SK-N-SH (cell line): Measurements from ENCODE around the gene CPEB4. TPM values are rescaled to one million over a fixed set of nuclear protein-coding genes. Genes with fewer than 3 reads are reported as not detected.

ENCODE experiments used
- CTCF ChIA-PET: fragments of 300-600, 350-600 bp; formaldehyde crosslinking; extraction: SDS; loops from one replicate; lab custom pipeline; 2021; lab: Yijun Ruan, JAX
- POLR2A ChIA-PET: fragments of 350-600 bp; sonication (Branson Sonifier 250); formaldehyde crosslinking; extraction: SDS; loops from one replicate; lab custom pipeline; 2020; ENCODE audit warnings: antibody characterized with exemption, inconsistent platforms; lab: Yijun Ruan, JAX
- DNase-seq: peaks from one replicate; pipeline ENCODE4 v3.0.0; 2012
- H2AFZ ChIP-seq: fragments of 200-600 bp; sonication (generic); 2 replicates; pipeline ENCODE4 v1.8.1; 2016; ENCODE audit warnings: antibody characterized with exemption, mild to moderate bottlenecking, low read depth
- H3F3A ChIP-seq: fragments of 200-600 bp; sonication (generic); replicated peaks from 2 replicates; pipeline ENCODE3; 2016; ENCODE audit warnings: antibody characterized with exemption, mild to moderate bottlenecking; ENCODE audit not compliant: insufficient read depth
- H3K27ac ChIP-seq, 2 experiments: fragments of 200-500 bp in 1 of 2; fragments of 200-600 bp in 1 of 2; sonication (Bioruptor generic) in 1 of 2; sonication (generic), shearing (Covaris generic) in 1 of 2; 2 replicates each; pipeline versions ENCODE4 v1.5.1 to v1.6.1; 2014 to 2016; ENCODE audit warnings: low read depth in 2 of 2, inconsistent platforms in 1 of 2, low read length in 1 of 2, mild to moderate bottlenecking in 1 of 2, mixed read lengths in 1 of 2
- H3K27me3 ChIP-seq: fragments of 200-600 bp; sonication (generic), shearing (Covaris generic); 2 replicates; pipeline ENCODE4 v1.6.1; 2016; ENCODE audit warnings: mixed run types; ENCODE audit not compliant: insufficient read depth
- H3K36me3 ChIP-seq, 2 experiments: fragments of 200-500 bp in 1 of 2; fragments of 200-600 bp in 1 of 2; sonication (Bioruptor generic) in 1 of 2; sonication (generic) in 1 of 2; replicated peaks in 1 of 2; 2 replicates each; pipeline versions ENCODE3 to v1.5.1; 2014 to 2016; ENCODE audit warnings: low read length in 1 of 2, mild to moderate bottlenecking in 1 of 2; ENCODE audit not compliant: insufficient read depth in 2 of 2, control insufficient read depth in 1 of 2
- H3K4me1 ChIP-seq, 2 experiments: fragments of 200-500 bp in 1 of 2; fragments of 200-600 bp in 1 of 2; sonication (Bioruptor generic) in 1 of 2; sonication (generic), shearing (Covaris generic) in 1 of 2; 2 replicates each; pipeline versions ENCODE4 v1.5.1 to v1.6.1; 2014 to 2016; ENCODE audit warnings: low read depth in 1 of 2, low read length in 1 of 2, mixed run types in 1 of 2; ENCODE audit not compliant: insufficient read depth in 2 of 2, control insufficient read depth in 1 of 2
- H3K4me2 ChIP-seq: fragments of 200-600 bp; sonication (generic), shearing (Covaris generic); 2 replicates; pipeline ENCODE4 v1.6.1; 2017; ENCODE audit warnings: mixed run types
- H3K4me3 ChIP-seq, 2 experiments: fragments of 200-500 bp in 1 of 2; fragments of 200-600 bp in 1 of 2; sonication (Bioruptor generic) in 1 of 2; sonication (generic), shearing (Covaris generic) in 1 of 2; 2 replicates each; pipeline versions ENCODE4 v1.5.1 to v1.8.1; 2014 to 2016; ENCODE audit warnings: low read depth in 2 of 2, inconsistent platforms in 1 of 2, low read length in 1 of 2, mild to moderate bottlenecking in 1 of 2, mixed read lengths in 1 of 2, moderate library complexity in 1 of 2
- H3K79me2 ChIP-seq: fragments of 200-600 bp; sonication (generic); 2 replicates; pipeline ENCODE4 v1.8.1; 2017; ENCODE audit warnings: mild to moderate bottlenecking; ENCODE audit not compliant: insufficient read depth
- H3K9ac ChIP-seq: fragments of 200-600 bp; sonication (generic); 2 replicates; pipeline ENCODE4 v1.6.1; 2017; ENCODE audit warnings: mixed run types
- H3K9me2 ChIP-seq: fragments of 200-600 bp; sonication (generic); 2 replicates; pipeline ENCODE4 v1.6.1; 2017; ENCODE audit warnings: mixed run types
- H3K9me3 ChIP-seq: fragments of 200-600 bp; sonication (generic); 2 replicates; pipeline ENCODE4 v1.6.1; 2017; ENCODE audit warnings: mixed run types, mild to moderate bottlenecking, moderate library complexity
- H4K20me1 ChIP-seq: fragments of 200-600 bp; sonication (generic); 2 replicates; pipeline ENCODE4 v1.6.1; 2017; ENCODE audit warnings: mild to moderate bottlenecking, mixed run types; ENCODE audit not compliant: insufficient read depth
- CHD2 ChIP-seq: fragments of 150-350 bp; IDR thresholded peaks from 2 replicates; pipeline ENCODE4 v1.6.1; 2018; ENCODE audit warnings: low read length; ENCODE audit not compliant: partially characterized antibody
- ELF1 ChIP-seq: IDR thresholded peaks from 2 replicates; pipeline ENCODE4 v1.4.0; 2012
- EP300 ChIP-seq, 2 experiments: IDR thresholded peaks; 2 replicates each; pipeline versions ENCODE4 v1.4.0 to v1.6.1; 2012; ENCODE audit warnings: borderline replicate concordance in 1 of 2, low read depth in 1 of 2, low read length in 1 of 2
- EZH2phosphoT487 ChIP-seq: fragments of 200-600 bp; sonication (generic); IDR thresholded peaks from 2 replicates; pipeline ENCODE4 v1.6.1; 2017; ENCODE audit warnings: low read depth, mixed run types, mild to moderate bottlenecking, antibody characterized with exemption, moderate library complexity, borderline replicate concordance
- FOSL2 ChIP-seq: IDR thresholded peaks from 2 replicates; pipeline ENCODE4 v1.4.0; 2012; ENCODE audit warnings: low read depth, mild to moderate bottlenecking, moderate library complexity, borderline replicate concordance
- GABPA ChIP-seq: IDR thresholded peaks from 2 replicates; pipeline ENCODE4 v1.4.0; 2012; ENCODE audit warnings: low read depth, mild to moderate bottlenecking
- IRF3 ChIP-seq: fragments of 150-350 bp; IDR thresholded peaks from 2 replicates; pipeline ENCODE4 v1.6.1; 2016; ENCODE audit warnings: mild to moderate bottlenecking, low read depth, low read length
- MXI1 ChIP-seq: IDR thresholded peaks from 2 replicates; pipeline ENCODE4 v1.6.1; 2012; ENCODE audit warnings: mild to moderate bottlenecking, low read depth, low read length, improper control_type of control experiment
- REST ChIP-seq: IDR thresholded peaks from 2 replicates; pipeline ENCODE4 v1.6.1; 2012; ENCODE audit warnings: mild to moderate bottlenecking, low read depth, low read length, moderate library complexity
- USF1 ChIP-seq: IDR thresholded peaks from 2 replicates; pipeline ENCODE4 v1.4.0; 2012; ENCODE audit warnings: low read depth, borderline replicate concordance
- YY1 ChIP-seq: IDR thresholded peaks from 2 replicates; pipeline ENCODE4 v1.4.0; 2012; ENCODE audit warnings: low read depth, mild to moderate bottlenecking
- whole genome bisulfite sequencing: methylation state at CpG from one replicate; pipeline ENCODE4 v1.1.6; 2017; ENCODE audit warnings: low lambda C conversion rate; 5-methylcytosine and 5-hydroxymethylcytosine counted together
- polyA plus RNA-seq, 3 experiments: library from polyadenylated mRNA; depleted of rRNA; stranded (reverse); fragments of >200 nt; gene quantifications; 2 replicates each; pipeline ENCODE4 v1.2.3, GENCODE V29; 2012

The CPEB4 gene
- polyA plus RNA-seq, 1 of the 3 experiments (the other 2 are of a cell fraction) = 6.8 TPM

- Histone ChIP-seq H3K4me2 (peak overlapping the region; percentile 94), H3K9me2 (no peaks in the 10 kb centered on the region), H3K36me3 (no peaks in the 10 kb centered on the region), H3K9ac (peak overlapping the region; percentile 91), H3F3A (no peaks in the 10 kb centered on the region), H4K20me1 (peaks cover 14% of the 10 kb centered on the region; the same call in 1 of the 2 replicates), H3K4me3 (peak overlapping the region; percentile 87 to 90), H3K27ac (peak overlapping the region; percentile 86 to 87), H3K79me2 (peaks cover 54% of the 10 kb centered on the region), H3K9me3 (no peaks in the 10 kb centered on the region), H3K27me3 (no peaks in the 10 kb centered on the region), H2AFZ (peak overlapping the region; percentile 45), H3K4me1 (peaks cover 0 to 16% of the 10 kb centered on the region in 2 experiments; a peak in 2 of 4 replicates)
- TF ChIP-seq EZH2phosphoT487 = no peak
- peak; percentile 61; the same call in 1 of the 2 replicates for TF ChIP-seq REST
- peak; percentile 49 for DNase-seq
- CTCF ChIA-PET = interaction anchor here (1.0 to 3.3 kb wide), 4 partner anchors 37 to 429 kb away, joined by 3 to 13 read pairs (median 6); no protein-coding TSS in a partner anchor
- POLR2A ChIA-PET = interaction anchor here (0.7 to 1.8 kb wide), 16 partner anchors 19 to 272 kb away, joined by 3 to 13 read pairs (median 4); partner anchors contain the start of gene BOD1
- WGBS = 1% methylated on average over 35 of the region's 37 CpGs
Observed at GRCh38 chr5:173888473-173889131, 453 bp downstream of the CPEB4 start.

GRCh38 chr5:173890195-173890991, 2.2 kb downstream of the CPEB4 start:
- ChIA-PET CTCF (interaction anchor here (0.6 to 3.3 kb wide), 16 partner anchors 9 to 851 kb away, joined by 3 to 13 read pairs (median 4); partner anchors contain the start of gene BOD1), POLR2A (interaction anchor here (0.8 to 1.6 kb wide), 12 partner anchors 23 to 427 kb away, joined by 3 to 7 read pairs (median 4); no protein-coding TSS in a partner anchor)
- Histone ChIP-seq H3K9me2 (no peaks in the 10 kb centered on the region), H3K9me3 (no peaks in the 10 kb centered on the region), H4K20me1 (peaks cover 14% of the 10 kb centered on the region; the same call in 1 of the 2 replicates), H3K79me2 (peaks cover 72% of the 10 kb centered on the region), H3K36me3 (no peaks in the 10 kb centered on the region), H3K4me3 (peak overlapping the region; percentile 79 to 87), H3K27me3 (no peaks in the 10 kb centered on the region), H2AFZ (peak overlapping the region; percentile 75; the same call in 1 of the 2 replicates), H3K4me1 (peaks cover 0 to 19% of the 10 kb centered on the region in 2 experiments; a peak in 2 of 4 replicates), H3K4me2 (peak overlapping the region; percentile 94), H3K27ac (peak overlapping the region; percentile 64 to 87), H3K9ac (peak overlapping the region; percentile 91), H3F3A (no peaks in the 10 kb centered on the region)
- DNase-seq = peak; percentile 51
- 8% methylated on average over 19 of the region's 19 CpGs for WGBS
- TF ChIP-seq MXI1 = 0 out of 2 replicates have a peak, but pooled peaks have one; percentile 8
- no peak for TF ChIP-seq USF1
- TF ChIP-seq YY1 = 0 out of 2 replicates have a peak, but pooled peaks have one; percentile 20
- no peak for TF ChIP-seq EP300 (IDR thresholded peaks at IDR 0.05; ENCODE audit: borderline replicate concordance in 1 of 2, low read depth in 1 of 2, low read length in 1 of 2)
- TF ChIP-seq REST = no peak
- no peak for TF ChIP-seq ELF1
- no peak for TF ChIP-seq CHD2
- TF ChIP-seq FOSL2 = no peak
- TF ChIP-seq GABPA = 0 out of 2 replicates have a peak, but pooled peaks have one; percentile 10
- TF ChIP-seq IRF3 = no peak
